CD1c-positive myeloid dendritic cell (primary cell): ENCODE data around the gene COBL.

Experiments
- DNase-seq: peaks from one replicate; pipeline ENCODE4 v3.0.0-alpha.2; 2016; ENCODE audit errors: extremely low spot score

Gene COBL

GRCh38 chr7:51327287-51327717 lies 10.7 kb upstream of the COBL start:
- DNase-seq: no peak

- no peak for DNase-seq
These were observed 10.2 kb upstream of the COBL start for GRCh38 chr7:51326656-51327286.

DNA sequence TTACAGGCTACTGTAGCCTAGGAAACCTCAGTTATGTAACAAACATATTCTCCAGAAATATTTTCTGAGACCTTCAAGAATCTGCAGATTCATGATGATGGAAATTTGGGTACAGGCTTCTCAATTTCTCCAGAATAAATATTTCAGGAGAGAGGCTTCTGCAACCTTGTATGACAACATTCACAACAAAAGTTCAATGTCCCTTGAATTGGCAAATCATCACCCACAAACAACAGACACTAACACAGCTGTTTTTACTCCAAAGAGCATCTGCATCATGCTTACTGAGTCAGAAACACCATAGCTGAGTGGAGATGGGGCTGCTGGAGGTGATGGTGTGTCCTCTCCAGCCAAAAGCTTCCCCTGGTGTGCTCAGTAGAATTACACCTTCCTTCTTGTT lies 9.3 kb upstream of the COBL start:
- DNase-seq: no peak

DNA sequence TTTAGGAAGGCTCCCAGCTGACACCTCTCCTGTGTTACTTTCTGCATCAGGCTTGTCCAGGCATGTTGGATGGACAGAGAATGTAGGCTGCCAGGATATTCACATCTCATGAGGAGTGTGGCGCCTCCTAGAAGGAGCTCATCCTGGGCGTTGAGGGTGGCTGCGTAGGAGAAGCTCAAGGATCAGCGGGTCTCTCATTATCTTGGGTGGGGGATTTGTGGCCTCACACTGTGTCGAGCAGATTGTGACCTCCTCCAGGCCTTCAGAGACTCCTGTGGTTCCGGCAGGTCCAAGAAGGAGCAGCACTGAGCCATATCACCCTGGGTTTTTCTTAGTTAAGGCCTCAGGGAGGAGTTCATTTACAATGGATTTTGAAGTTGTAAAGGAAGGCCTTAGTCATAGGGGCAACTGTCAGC lies 8.7 kb upstream of the COBL start:
- no peak for DNase-seq

GRCh38 chr7:51324206-51324898 lies 7.7 kb upstream of the COBL start:
- DNase-seq: peak; percentile 38

- DNase-seq: no peak
These were observed 5.4 kb upstream of the COBL start for GRCh38 chr7:51321961-51322515.

DNA sequence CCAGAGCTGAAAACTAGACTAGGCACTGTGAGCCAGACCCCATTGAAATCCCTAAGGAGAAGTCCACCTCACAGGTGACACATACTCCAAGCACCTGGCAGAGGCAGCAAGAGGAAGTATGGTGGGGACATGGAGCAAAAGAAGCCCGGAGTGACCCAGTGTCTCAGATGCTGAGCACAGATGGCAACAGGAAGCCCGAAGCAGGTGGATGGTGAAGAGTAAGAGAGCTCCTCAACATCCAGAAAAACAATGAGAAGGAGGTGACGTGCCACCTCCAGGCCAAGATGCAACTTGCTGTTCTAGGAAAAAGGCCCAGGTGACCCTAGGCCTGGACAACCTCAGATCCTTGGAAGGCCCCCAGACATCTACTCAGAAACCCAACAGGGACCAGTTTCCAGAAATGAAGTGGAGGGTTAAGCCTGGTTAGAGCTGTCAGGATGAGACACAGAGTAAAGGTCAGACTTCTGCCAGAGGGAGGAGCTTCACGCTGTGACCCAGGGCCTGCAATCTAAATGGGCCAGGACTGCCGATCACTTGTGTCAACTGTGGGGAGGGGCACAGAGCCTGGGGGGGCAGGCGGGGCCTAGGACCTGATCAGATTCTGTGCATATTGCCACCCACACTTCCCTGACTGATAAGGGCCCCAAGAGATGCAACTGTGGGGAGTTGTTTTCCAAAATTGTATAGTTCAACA lies 2.4 kb upstream of the COBL start:
- DNase-seq: no peak

DNA sequence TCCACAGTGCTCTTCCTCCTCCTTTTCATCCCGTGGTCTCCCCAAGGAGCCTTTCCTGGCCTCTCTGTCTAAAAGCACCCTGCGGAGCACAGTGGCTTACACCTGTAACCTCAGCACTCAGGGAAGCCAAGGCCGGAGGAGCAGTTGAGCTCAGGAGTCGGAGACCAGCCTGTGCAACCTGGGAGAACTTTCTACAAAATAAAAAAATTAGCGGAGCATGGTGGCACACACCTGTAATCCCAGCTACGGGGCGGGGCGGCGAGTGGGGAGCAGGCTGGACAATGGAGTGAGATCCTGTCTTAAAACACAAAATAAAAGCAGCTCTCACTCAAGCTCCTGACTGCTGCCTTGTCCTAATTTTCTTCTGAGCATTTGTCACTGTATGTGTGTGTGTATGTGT lies 1.4 kb upstream of the COBL start:
- DNase-seq: no peak

- no peak for DNase-seq
These were observed 937 bp upstream of the COBL start for GRCh38 chr7:51317582-51317910.

DNA sequence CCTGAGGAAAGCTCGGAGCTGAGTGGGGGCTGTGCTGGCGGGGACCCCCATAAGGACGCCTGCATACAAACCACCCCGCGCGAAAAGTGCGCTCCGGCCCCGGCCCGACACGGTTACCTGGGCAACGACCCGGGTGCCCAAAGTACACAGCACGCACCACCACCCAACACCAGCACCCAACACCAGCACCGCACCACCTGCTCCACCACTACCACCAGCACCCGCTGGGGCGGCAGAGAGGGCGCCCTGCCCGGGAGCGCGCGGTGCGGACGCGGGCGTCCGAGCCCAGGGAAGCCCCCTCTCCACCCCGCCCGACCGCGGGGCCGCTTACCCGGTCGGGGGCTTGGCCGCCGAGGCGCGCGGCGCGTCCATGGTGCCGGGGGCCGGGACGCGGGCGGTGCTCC lies 345 bp downstream of the COBL start:
- DNase-seq: no peak

GRCh38 chr7:51315393-51316261 lies 982 bp downstream of the COBL start:
- no peak for DNase-seq

- DNase-seq: no peak
These were observed 1.9 kb downstream of the COBL start for GRCh38 chr7:51314726-51315125.

DNA sequence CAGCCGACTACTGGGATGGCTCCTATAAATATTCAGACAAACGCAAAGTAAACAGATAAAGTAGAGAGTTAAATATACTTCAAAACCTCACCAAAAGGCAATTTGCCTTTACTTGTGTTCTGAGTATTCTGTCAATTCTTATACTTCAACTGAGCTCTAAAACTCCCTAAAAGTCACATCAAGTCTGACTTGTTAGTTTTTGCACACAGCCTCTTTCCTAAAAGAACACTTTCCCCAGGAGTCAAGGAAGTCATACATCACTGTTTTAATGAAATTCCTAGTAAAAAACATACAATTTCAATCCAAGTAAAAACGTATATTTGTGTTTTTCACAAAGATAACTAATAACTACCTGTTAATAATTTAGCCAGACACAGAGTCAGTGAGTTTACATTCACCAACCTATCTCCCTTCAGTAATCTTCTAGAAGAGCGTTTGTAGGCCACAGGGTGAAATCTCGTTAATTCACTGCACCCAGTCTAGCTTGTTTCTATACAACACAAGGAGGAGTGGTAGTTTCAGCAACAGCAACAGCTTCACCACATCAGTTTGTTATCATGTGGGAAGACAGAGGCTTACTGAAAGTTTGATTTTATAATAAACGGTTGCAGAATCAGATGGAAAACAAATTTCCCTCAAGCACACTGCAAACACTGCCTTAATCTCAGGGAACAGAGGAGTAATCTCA lies 2.7 kb downstream of the COBL start:
- DNase-seq: no peak

- no peak for DNase-seq
These were observed 3.5 kb downstream of the COBL start for GRCh38 chr7:51312951-51313737.

DNA sequence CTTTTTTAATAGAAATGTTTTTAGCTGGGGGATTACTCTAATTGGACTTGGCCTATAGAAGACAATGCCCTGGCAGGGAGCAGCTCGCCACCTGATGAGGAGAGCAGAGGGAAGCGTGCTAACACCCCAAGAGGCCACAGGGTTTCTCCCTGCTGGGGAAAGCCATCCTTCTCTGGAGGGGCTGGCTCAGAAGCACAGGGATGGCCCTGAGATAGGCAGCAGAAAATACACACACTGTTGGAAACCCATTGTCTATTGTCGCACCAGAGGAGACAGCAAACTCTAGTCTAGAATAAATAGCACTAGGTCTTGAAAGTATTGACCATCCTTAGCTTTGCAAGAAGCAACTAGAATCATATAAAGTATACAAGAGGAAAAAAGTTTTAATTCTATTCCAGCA lies 5.4 kb downstream of the COBL start:
- no peak for DNase-seq

DNA sequence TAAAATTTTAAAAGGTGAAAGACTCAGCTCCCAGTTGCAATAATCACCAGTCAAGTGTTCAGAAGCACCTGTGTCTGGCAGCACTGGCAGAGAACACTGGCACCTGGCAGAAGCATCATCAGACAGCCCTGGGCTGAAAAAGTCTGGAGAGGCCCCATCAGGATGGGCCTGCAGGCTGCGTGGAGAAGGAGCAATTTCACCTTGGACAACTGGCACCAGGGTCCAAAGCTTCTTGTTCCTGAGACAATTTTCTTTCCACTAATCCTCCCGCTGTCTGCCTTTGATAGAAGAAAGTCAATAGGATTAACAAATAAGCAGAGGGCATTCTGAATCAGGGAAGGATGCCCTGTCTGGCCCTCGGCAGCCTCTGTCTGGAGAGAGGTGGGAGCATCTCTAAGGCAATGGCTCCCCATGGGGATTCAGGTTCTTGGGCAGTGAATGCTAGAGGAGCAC lies 6.5 kb downstream of the COBL start:
- no peak for DNase-seq

- no peak for DNase-seq
These were observed 7.1 kb downstream of the COBL start for GRCh38 chr7:51309361-51310130.

- DNase-seq: no peak
These were observed 7.9 kb downstream of the COBL start for GRCh38 chr7:51308696-51309095.

DNA sequence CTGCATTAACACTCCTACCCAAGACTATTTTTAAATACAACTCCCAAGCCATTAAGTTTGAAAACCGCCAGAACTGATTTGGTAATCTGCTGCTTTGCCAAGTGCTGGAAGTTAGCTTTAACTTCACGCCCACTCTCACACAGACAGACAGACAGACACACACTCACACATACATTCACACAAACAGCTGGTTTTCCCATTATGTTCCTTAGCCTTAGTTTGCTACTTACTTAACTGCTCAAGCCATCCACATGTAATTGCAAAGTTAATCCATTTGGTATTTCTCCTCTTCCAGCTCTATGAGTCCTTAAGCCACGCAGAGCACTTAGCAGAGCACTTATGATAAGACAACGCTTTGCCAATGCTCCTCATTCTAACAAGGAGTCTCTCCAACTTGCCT lies 8.3 kb downstream of the COBL start:
- no peak for DNase-seq
